Measurements from ENCODE around the gene FNIP1. TPM values are rescaled to one million over a fixed set of nuclear protein-coding genes. Genes with fewer than 3 reads are reported as not detected.

Gene FNIP1
- polyA plus RNA-seq, 1 donor from 2014 or later, result 18.1 TPM

- Histone ChIP-seq H3K4me3 (ENCODE audit: low read length) (no peak overlapping the region), H3K9me3 (ENCODE audit: low read length) (peaks cover 5% of the 10 kb centered on the region), H3K36me3 (ENCODE audit: insufficient read depth, low read length) (no peaks in the 10 kb centered on the region), H4K20me1 (ENCODE audit: insufficient read depth) (no peaks in the 10 kb centered on the region), H3K9me2 (ENCODE audit: insufficient read depth, low read length) (no peaks in the 10 kb centered on the region), H3K27ac (ENCODE audit: low read length) (no peak overlapping the region), H3K79me2 (replicated peaks; ENCODE audit: insufficient read depth, low read length) (peaks cover 28% of the 10 kb centered on the region), H3K4me2 (ENCODE audit: low read length) (no peak overlapping the region), H3K27me3 (ENCODE audit: insufficient read depth, low read depth, low read length) (no peaks in the 10 kb centered on the region), H3F3A (ENCODE audit: insufficient read depth, low read length, poor library complexity, severe bottlenecking) (no peaks in the 10 kb centered on the region), H2AFZ (ENCODE audit: low read depth, low read length) (no peak overlapping the region), H3K9ac (ENCODE audit: low read length) (no peak overlapping the region)
- TF ChIP-seq REST (IDR thresholded peaks at IDR 0.05; ENCODE audit: borderline replicate concordance), result no peak
- no peak for TF ChIP-seq MXI1 (conservative IDR thresholded peaks at IDR 0.05; ENCODE audit: poor library complexity, severe bottlenecking)
- TF ChIP-seq EP300 (conservative IDR thresholded peaks at IDR 0.05; ENCODE audit: poor library complexity, severe bottlenecking), result no peak
- TF ChIP-seq CTCF (IDR thresholded peaks at IDR 0.05; ENCODE audit: poor library complexity, severe bottlenecking), result no peak
- no peak for TF ChIP-seq EZH2 (IDR thresholded peaks at IDR 0.05; ENCODE audit: borderline replicate concordance, insufficient read depth, low read length, poor library complexity, severe bottlenecking)
- TF ChIP-seq POLR2AphosphoS5 (IDR thresholded peaks at IDR 0.05), result no peak
- TF ChIP-seq SMC3 (conservative IDR thresholded peaks at IDR 0.05; ENCODE audit: poor library complexity), result no peak
- TF ChIP-seq RAD21 (conservative IDR thresholded peaks at IDR 0.05), result no peak
- TF ChIP-seq TAF1 (IDR thresholded peaks at IDR 0.05; ENCODE audit: low read depth), result no peak
Measured at GRCh38 chr5:131766689-131767088, 30.1 kb downstream of the FNIP1 start.

GRCh38 chr5:131765261-131765660, 31.6 kb downstream of the FNIP1 start:
- Histone ChIP-seq H3K36me3 (ENCODE audit: insufficient read depth, low read length) (no peaks in the 10 kb centered on the region), H2AFZ (ENCODE audit: low read depth, low read length) (no peak overlapping the region), H4K20me1 (ENCODE audit: insufficient read depth) (no peaks in the 10 kb centered on the region), H3F3A (ENCODE audit: insufficient read depth, low read length, poor library complexity, severe bottlenecking) (no peaks in the 10 kb centered on the region), H3K27me3 (ENCODE audit: insufficient read depth, low read depth, low read length) (no peaks in the 10 kb centered on the region), H3K4me2 (ENCODE audit: low read length) (no peak overlapping the region), H3K9ac (ENCODE audit: low read length) (no peak overlapping the region), H3K27ac (ENCODE audit: low read length) (no peak overlapping the region), H3K4me3 (ENCODE audit: low read length) (no peak overlapping the region), H3K9me2 (ENCODE audit: insufficient read depth, low read length) (no peaks in the 10 kb centered on the region), H3K9me3 (ENCODE audit: low read length) (peaks cover 5% of the 10 kb centered on the region), H3K79me2 (replicated peaks; ENCODE audit: insufficient read depth, low read length) (peaks cover 30% of the 10 kb centered on the region)
- TF ChIP-seq SMC3 (conservative IDR thresholded peaks at IDR 0.05; ENCODE audit: poor library complexity) (no peak), MXI1 (conservative IDR thresholded peaks at IDR 0.05; ENCODE audit: poor library complexity, severe bottlenecking) (no peak), CTCF (IDR thresholded peaks at IDR 0.05; ENCODE audit: poor library complexity, severe bottlenecking) (no peak), TAF1 (IDR thresholded peaks at IDR 0.05; ENCODE audit: low read depth) (no peak), EP300 (conservative IDR thresholded peaks at IDR 0.05; ENCODE audit: poor library complexity, severe bottlenecking) (no peak), REST (IDR thresholded peaks at IDR 0.05; ENCODE audit: borderline replicate concordance) (no peak), EZH2 (IDR thresholded peaks at IDR 0.05; ENCODE audit: borderline replicate concordance, insufficient read depth, low read length, poor library complexity, severe bottlenecking) (no peak), RAD21 (conservative IDR thresholded peaks at IDR 0.05) (no peak), POLR2AphosphoS5 (IDR thresholded peaks at IDR 0.05) (no peak)

Data from neural cell (in vitro differentiated cells).